HL-60/S4 (cell line): ENCODE data around the gene SNURF.
"Not testable (repeated sequence)": the region's sequence is repeated elsewhere in the genome, so short reads cannot be mapped to it uniquely, and the experiment has no call there.

Source experiments
- in situ Hi-C: fragments of 300-500 bp; cut with MboI; formaldehyde crosslinking; loops from 2 replicates; pipeline ENCODE4 v1.14.3; 2022; ENCODE audit warnings: low sequenced_read_pairs

Gene SNURF

DNA sequence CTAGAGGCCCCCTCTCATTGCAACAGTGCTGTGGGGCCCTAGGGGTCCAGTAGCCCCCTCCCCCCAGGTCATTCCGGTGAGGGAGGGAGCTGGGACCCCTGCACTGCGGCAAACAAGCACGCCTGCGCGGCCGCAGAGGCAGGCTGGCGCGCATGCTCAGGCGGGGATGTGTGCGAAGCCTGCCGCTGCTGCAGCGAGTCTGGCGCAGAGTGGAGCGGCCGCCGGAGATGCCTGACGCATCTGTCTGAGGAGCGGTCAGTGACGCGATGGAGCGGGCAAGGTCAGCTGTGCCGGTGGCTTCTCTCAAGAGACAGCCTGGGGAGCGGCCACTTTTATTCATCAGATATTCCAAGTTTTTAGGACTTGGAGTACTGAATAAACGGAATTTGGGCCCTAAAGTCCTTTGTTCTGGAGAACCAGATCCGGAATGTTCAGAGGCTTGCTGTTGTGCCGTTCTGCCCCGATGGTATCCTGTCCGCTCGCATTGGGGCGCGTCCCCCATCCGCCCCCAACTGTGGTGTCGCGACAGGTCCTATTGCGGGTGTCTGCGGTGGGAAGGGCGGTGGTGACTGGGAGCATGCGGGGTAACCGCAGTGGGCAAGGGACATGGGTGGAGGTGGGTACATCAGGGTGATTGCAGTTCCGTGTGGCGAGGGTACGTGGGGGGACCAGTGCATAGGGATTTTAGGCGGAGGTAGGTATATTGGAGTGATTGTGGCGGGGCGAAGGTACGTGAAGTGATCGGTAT lies at the start of gene SNURF, which contains the start of gene SNRPN:
Gene SNURF (plus strand): TSS at position 205 of the 748 bp plus-strand sequence. CDS start 62 bp downstream, at position 267.
Gene SNRPN (plus strand): TSS at position 205 of the 748 bp plus-strand sequence. CDS start 19,467 bp downstream, outside the sequence.
- in situ Hi-C loops, result no loop called here

DNA sequence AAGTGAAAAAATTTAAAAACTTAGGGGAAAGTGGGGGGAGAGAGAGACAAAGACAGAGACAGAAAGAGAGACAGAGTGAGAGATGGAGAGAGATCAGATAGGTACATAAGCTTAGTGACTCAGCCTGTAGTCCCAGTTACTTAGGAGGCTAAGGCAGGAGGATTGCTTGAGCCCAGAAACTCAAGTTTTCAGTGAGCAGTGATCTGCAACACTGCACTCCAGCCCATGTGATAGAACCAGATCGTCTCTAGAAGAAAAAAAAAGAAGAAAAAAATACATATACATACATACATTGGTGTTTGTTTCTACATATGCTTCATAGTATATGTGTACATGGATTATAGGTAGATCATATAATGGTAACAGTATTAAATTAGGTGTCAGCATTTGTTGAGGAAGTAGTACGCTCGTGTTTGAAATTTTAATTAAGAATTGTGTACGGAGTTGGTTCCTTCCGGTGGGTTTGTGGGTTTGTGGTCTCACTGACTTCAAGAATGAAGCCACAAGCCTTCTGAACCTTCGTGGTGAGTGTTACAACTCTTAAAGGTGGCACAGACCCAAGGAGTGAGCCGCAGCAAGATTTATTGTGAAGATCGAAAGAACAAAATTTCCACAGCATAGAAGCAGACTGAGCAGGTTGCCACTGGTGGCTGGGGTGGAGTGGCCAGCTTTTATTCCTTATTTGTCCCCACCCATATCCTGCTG lies 38.3 kb upstream of the SNURF start:
- in situ Hi-C loops, result no loop called here

DNA sequence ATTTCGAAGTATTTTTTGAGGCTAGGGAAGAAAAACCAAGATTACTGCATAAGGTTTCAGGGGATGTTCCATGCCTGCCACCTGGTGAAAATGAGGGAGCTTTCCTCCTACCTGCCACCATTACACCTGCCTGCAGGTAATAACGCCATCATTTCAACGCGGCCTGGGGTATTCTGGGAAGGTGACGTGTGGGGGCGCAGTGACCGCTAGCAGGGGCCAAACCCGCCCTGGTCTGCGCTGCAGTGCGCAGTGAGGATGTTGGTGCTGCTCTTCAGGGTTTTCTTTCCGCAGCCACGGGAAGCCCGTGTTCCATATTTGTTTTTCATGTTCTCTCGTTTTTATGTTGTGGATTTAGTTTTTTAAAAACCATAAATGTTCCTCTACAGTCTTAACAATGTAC lies 37.4 kb upstream of the SNURF start:
- in situ Hi-C loops, result no loop called here

DNA sequence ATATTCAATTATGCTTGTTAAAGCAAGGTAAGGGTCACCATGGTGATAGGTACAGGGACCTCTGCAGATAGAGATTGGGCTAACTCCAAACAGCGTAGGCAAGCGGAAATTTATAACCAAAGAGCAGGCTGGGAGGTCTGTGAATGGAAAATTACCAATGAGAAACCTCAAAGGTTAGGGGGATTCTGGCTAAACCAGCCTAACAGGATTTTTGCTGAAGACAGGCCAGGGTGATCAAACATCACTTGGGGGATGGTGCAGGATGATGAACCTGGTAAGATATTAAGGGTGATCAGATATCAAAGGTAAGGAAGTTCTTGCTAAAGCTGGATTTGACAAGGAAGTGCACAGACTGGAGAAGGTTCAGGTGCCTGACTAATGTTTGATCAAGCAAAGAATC lies 35.3 kb upstream of the SNURF start:
- in situ Hi-C loops, result no loop called here

GRCh38 chr15:24922781-24923180 lies 32.0 kb upstream of the SNURF start:
- in situ Hi-C loops, result not testable (repeated sequence)

- in situ Hi-C loops, result no loop called here
Observed at GRCh38 chr15:24924153-24924552, 30.6 kb upstream of the SNURF start.

DNA sequence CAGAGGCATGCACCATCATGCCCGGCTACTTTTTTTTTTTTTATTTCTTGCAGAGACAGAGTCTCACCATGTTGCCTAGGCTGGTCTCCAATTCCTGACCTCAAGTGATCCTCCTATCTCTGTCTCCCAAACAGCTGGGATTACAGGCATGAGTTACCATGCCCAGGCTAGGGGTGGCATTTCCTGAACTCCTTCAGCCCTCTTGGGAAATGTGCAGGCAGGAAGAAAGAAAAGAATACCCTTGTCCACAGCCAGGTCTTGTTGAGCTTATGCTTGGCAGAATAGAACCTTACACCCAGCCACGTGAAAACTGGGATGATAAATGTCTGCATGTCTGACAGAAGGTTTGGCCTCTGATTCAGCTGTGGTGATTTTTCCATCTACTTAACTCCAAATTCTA lies 30.2 kb upstream of the SNURF start:
- in situ Hi-C loops, result no loop called here

DNA sequence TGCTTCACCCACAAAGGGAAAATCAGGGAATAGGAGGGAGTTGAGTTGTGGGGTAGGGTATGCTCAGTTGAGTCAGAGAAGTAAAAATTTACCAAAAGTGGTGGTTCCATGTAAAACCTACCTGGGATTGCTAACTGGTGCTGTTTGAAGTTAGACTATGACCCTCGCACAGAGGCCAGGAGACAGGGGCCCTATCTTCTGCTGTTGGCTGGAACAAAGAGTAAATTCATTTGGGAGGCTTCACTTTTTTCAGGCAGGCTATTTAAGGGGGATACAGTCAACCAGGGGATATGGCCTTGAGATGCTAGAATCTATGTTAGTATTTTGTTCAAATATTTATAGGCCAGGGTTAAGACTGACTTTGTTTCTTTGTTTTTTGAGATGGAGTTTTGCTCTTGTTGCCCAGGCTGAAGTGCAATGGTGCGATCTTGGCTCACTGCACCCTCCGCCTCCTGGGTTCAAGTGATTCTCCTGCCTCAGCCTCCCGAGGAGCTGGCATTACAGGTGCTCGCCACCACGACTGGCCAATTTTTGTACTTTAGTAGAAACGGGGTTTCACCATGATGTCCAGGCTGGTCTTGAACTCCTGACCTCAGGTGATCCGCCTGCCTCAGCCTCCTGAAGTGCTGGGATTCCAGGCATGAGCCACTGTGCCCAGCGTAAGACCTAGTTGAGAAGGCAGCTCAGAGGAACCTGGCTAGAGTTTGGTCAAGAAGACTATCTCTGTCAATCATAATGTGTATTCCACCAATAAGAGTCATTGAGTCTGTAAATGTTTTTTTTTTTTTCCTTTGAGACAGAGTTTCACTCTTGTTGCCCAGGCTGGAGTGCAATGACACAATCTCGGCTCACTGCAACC lies 22.7 kb upstream of the SNURF start:
- in situ Hi-C loops, result not testable (repeated sequence)

DNA sequence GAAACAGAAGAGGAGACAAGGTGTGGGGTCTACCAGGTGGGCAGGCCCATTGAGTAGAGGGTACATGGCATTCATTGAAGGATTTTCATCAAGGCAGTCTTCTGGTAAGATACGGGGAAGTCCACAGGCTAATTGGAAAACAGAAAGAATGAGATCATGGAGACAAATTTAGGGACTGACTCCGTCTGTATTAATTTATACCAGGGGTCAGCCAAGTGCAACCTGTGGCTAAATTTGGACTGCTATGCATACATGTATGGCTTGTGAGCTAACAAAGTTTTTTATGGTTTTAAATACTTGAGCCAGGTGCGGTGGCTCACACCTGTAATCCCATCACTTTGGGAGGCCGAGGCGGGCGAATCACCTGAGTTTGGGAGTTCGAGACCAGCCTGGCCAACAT lies 21.1 kb upstream of the SNURF start:
- in situ Hi-C loops, result no loop called here

- in situ Hi-C loops, result not testable (repeated sequence)
Observed at GRCh38 chr15:24938224-24938623, 16.6 kb upstream of the SNURF start.

GRCh38 chr15:24940236-24940635 lies 14.6 kb upstream of the SNURF start:
- in situ Hi-C loops, result no loop called here

DNA sequence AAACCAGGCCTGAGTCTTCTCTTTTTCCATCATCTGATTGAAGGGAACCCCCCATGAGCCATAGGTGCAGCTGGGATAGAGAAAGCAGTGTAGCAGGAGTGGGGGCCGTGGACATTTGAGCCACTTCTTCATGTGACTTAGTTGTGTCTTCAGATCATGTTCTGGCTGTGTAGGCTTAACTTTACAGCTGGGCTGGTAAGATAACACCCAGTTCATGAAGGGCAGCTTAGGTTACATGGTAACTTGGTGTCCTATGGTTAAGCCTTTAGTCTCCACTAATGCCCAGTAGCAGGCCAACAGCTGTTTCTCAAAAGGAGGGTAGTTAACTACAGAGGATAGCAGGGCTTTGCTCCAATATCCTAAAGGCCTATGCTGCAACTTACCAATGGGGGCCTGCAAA lies 11.4 kb upstream of the SNURF start:
- in situ Hi-C loops, result no loop called here

GRCh38 chr15:24944954-24945353 lies 9.8 kb upstream of the SNURF start:
- in situ Hi-C loops, result no loop called here

- in situ Hi-C loops, result no loop called here
Observed at GRCh38 chr15:24945711-24946110, 9.1 kb upstream of the SNURF start.

DNA sequence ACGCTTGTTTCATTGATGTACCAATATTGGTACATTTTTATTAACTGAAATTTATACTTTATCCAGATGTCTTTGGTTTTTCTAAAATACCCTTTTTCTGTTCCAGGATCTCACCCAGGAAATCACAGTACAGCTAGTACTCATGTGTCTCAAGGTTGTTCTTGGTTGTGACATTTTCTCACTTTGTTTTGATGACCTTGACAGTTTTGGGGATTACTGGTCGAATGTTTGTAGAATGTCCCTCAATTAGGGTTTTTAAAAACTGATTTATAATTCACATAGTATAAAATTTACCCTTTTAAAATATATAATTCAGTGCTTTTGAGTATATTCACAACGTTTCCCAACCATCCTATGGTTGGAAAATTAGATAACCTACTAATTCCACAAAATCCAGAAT lies 6.3 kb upstream of the SNURF start:
- in situ Hi-C loops, result no loop called here

- in situ Hi-C loops, result no loop called here
Observed at GRCh38 chr15:24955531-24955921, 739 bp downstream of the SNURF start.

DNA sequence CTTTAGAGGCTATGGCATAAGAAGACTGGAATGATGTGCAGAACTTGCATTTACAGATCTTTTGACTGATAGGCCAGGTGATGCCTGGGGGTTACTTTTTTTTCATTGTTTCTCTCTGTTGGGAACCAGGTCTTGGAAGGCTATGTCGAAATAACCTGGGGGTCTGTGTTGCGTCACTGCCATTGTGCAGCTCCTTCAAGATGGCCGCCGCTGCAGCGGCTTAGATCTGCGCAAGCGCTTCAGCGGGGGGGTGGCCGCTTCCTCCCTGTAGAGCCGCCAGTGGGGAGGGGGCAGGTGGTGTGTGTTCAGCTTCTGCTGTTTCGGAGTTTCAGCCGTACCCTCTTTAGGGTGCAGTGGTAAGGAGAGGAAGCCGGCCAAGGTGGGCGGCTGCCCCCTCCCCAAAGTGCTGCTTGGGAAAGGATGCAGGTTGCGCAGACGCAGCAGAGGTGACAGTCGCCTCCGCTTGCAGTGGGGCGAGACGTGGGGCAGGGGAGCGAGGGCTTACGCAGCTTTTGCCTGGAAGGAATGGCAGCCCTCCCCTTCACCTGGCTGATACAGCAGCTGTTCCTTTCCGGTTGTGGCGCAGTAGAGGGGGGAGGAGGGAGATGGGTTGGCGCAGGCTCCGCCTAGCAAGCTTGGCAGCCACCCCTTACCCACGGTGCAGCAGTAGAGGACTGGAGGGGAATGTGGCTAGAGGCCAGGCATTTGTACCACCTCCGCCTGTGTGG lies 1.5 kb downstream of the SNURF start:
- in situ Hi-C loops, result no loop called here

DNA sequence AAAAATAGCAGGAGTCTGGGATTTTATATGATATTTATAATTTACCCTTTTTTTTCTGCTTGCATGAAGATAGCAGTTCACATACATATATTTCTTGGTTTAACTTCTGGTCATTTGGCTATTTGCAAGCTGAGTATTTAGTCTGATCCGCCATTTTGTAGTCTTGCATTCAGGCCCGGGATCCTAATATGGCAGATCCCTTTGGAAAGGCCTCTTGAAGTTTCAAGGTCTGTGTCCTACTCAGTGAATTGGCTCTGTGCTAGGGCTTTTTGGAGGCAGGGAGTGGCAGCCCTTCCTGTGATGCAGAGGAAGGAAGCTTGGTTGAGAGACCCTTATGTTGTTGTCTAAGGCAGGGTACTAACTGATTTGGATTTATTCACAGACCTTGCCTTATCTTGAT lies 2.9 kb downstream of the SNURF start:
- in situ Hi-C loops, result no loop called here

- in situ Hi-C loops, result no loop called here
Observed at GRCh38 chr15:24961967-24962366, 7.2 kb downstream of the SNURF start.

- in situ Hi-C loops, result no loop called here
Observed at GRCh38 chr15:24962880-24963279, 8.1 kb downstream of the SNURF start.
